NCI-H1105 (cell line): ENCODE results near the gene C11orf71.
A peak's percentile ranks its signal among the peaks of the same experiment; 100 is the strongest.

Experiments used
- DNase-seq: peaks from one replicate; lab custom pipeline; 2025; lab: John Stamatoyannopoulos, UW

C11orf71 gene, protein sequence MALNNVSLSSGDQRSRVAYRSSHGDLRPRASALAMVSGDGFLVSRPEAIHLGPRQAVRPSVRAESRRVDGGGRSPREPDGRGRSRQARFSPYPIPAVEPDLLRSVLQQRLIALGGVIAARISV

GRCh38 chr11:114400216-114400914, at the start of gene C11orf71, which contains the start of gene RBM7:
C11orf71 (minus strand) TSS chr11:114400511; CDS start chr11:114400331, 180 bp downstream.
RBM7 (plus strand) TSS chr11:114400666; CDS start chr11:114400672, 6 bp downstream.
- DNase-seq: peak; percentile 97

DNA sequence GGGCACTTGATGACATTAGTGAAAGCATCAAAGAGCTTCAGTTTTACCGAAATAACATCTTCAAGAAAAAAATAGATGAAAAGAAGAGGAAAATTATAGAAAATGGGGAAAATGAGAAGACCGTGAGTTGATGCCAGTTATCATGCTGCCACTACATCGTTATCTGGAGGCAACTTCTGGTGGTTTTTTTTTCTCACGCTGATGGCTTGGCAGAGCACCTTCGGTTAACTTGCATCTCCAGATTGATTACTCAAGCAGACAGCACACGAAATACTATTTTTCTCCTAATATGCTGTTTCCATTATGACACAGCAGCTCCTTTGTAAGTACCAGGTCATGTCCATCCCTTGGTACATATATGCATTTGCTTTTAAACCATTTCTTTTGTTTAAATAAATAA, 49.5 kb upstream of the C11orf71 start:
- no peak for DNase-seq

DNA sequence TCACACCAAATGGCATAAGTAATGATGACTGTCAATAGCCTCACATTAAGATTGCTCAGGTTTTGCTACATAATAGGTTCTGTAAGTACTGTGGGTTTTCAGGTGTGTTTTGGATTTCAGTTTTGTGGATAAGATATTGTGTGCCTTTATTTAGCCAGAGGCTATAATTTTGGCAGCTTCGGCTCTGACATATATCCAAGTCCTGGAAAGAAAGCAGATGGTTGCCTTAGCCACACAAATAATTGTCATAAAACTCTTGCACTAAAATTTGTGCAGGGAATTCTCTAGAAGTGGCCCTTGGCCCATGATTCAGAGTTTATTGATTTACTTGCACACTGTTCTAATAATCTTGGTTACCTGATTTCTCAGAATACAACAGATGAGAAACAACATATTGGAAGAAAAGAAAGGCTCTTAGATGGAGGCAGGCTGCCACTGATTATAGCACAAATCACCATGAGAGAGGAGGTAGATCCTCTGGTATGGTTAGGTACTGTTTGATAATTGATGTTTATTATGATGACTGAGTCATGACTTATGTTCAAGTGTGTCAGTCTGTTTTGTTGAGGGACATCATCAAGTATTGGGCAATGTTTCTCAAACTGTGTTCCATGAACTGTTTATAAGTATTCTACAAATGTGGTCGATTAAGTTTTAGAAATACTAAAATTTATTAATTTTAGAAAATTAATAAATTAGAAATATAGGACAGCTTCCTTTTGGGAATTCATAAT, 48.6 kb upstream of the C11orf71 start:
- DNase-seq: no peak

DNA sequence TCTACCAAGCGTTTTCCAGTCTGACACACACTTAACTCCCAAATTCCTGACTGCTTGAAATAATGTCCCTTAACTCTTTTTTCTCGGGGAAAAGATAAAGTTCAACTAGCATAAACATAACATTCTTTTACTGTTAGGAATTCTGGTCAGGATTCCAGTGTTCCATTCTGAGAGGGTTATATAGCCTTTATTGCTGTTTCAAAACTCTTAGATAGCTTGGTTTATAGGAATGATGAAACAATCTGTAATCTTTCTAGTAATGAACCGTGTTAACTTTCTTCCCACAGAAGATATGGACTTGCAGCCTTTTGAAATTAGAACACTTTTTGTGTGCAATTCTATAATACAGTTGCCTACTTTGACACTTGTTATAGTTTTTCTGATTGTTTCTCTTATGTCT, 47.6 kb upstream of the C11orf71 start:
- DNase-seq: no peak

DNA sequence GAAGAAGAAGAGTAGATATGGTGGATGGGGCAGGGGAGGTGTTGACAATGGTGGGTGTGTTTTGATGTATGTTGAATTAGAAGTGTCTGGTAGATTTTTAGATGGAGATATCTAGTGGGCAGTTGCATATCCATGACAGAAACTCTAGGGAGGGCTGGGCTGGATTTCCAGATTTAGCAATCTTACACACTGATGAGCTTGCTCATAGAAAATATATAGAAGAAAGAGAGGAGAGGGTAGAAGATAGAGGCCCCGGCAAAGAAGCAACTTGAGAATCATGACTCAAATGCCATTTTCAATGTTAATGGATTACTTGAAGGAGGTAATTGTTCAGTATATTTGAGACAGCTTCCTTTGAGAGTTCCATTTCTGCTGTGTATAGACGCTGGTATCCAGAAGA, 47.1 kb upstream of the C11orf71 start:
- no peak for DNase-seq

- DNase-seq: no peak
Measured at GRCh38 chr11:114442536-114442935, 42.2 kb upstream of the C11orf71 start.

DNA sequence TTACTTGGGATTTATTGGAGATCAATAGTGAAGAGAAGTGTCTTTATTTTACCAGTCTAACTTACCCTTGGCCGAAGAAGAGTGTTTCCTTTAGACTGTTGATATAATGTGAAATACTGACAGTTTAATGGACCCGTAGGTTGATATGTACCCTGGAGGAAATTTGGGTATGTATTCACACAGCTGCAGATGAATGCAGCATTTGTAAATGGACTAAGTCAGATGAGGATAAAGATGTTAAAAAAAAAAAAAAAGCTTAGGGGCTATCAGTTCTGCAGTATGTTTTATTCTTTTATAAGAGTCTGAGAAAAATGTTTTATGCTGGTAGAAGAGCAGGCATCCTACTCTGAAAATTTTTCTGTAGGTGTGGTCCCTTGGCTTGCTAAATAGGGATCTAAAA, 41.6 kb upstream of the C11orf71 start:
- DNase-seq: no peak

GRCh38 chr11:114440971-114441763, 40.9 kb upstream of the C11orf71 start:
- peak; percentile 73 for DNase-seq

DNA sequence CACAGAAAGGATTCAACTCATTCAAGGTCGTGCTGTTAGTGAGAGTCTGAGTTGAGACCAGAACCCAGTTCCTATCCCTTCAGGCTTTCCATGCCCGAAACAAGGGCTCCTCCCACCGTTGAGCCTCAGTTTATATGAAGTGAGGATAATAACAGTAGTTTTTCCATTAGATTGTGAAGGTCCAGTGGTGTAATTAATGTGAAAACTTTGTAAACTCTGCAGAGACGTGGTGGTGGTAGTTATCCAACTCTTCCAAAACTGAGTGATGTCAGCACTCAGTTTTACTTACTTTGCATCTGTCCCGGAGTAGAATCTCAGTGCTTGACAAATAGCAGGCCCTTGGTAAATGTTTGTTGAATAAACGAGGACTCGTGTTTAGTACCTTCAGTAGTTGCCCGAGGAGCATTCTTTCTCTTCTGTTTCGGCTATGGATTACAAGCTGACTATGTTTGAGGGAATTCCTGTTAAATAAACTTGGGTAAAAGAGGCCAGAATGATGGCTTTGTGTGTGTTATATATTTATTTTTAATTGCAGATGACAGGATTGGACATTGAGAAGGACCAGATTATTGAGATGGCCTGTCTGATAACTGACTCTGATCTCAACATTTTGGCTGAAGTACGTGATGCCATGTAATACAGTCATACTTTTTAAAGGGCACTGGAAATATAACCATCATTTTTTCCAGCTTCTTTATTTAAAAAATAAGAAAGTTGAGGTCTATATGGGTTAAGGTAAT, 40.0 kb upstream of the C11orf71 start:
- DNase-seq: no peak

GRCh38 chr11:114439229-114440120, 39.2 kb upstream of the C11orf71 start, which contains the start of gene REXO2:
REXO2 (plus strand) TSS chr11:114439467; CDS start chr11:114439529, 62 bp downstream.
- DNase-seq: peak; percentile 95

GRCh38 chr11:114438303-114438702, 38.0 kb upstream of the C11orf71 start:
- DNase-seq: no peak

DNA sequence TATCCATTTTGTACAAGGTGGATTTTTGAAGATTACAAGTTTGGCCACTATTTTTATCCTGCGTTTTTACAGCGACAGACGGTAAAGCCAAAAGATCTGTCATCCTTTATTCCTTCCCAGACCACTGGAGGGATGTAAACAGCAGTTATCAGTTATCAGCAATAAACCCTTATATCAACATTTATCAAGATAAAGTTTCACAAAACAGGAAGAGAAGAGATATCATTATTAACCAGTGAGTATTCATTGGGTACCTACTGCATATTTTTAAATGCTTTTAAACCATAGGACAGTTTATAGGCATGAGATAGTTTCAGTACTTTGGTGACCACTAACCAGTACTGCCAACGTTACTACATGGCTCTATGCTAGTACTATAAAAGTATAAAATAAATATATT, 33.1 kb upstream of the C11orf71 start:
- no peak for DNase-seq

GRCh38 chr11:114432893-114433292, 32.6 kb upstream of the C11orf71 start:
- no peak for DNase-seq

DNA sequence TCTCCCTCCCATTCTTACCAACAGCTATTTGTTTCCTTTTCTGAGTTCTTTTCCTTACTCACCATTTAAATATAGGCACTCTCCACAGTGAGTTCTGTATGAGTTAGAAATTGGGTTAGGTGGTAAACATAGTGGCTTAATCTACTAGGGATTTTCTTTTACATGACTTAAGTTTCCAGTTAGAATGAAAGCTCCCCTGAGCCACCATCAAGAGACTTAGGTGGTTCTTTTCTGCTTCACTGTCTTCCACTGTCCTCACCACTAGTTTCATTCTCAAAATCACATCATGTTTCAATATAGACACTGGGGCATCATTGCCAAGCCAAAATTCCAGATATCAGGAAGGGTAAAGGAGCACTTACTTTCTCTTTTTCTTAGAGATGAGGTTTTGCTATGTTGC, 30.0 kb upstream of the C11orf71 start:
- DNase-seq: no peak

DNA sequence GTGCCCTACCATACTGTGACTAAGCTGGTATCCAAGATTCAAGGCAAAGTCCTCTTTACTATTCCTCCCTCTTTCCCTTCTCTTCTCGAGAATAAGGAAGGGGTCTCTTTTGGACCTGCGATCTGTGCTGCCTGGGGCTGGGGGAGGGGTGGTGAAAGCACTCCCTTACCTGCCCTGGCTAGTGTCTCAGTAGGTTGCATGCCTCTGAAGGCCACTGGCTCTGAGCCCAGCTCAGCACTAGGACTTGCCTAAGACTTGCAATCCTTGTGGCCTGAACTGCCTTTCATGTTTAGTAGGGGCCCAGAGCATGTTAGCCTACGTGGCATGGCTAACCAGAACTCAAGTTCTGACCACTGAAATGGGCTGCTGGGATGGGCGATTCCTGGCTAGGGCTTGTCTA, 26.0 kb upstream of the C11orf71 start:
- DNase-seq: no peak

GRCh38 chr11:114416441-114416961, 16.2 kb upstream of the C11orf71 start:
- DNase-seq: no peak

DNA sequence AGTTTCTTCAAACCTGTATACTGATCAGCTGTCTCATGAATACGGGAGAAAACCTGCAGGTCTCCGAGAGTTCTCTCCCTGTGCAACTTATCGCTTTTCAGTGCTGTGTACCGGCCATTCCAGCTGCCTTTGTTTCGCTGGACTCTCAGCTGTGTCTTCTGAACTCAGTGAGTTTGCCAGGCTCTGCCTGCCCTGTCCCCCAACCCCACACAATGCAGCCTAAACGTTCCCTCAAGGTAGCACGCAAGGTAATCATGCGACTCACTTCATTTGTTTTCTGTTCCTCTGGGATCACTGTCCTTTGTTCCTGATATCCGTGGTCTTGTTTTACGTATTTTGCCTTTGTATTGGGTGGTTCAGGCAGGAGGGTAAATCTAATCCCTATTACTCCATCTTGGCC, 13.6 kb upstream of the C11orf71 start:
- DNase-seq: no peak

DNA sequence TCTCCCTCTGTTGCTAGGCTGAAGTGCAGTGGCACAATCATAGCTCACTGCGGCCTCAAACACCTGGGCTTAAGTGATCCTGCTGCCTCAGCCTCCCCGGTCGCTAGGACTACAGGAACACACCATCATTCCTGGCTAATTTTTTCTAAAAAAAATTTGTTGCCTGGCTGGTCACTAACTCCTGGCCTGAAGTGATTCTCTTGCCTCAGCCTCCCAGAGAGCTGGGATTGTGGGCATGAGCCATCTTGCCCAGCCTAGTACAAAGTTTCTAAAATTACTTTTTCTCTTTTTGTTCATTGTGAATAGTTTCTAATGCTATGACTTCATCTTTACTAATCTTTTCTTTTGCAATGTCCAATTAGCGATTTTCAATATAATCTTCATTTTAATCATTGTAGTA, 12.6 kb upstream of the C11orf71 start:
- no peak for DNase-seq

GRCh38 chr11:114401311-114401710, 1.0 kb upstream of the C11orf71 start:
- DNase-seq: no peak

GRCh38 chr11:114400915-114401223, 558 bp upstream of the C11orf71 start:
- DNase-seq: no peak
